RPMI7951 (cell line): ENCODE results near the gene NSD2. TPM values are rescaled to one million over a fixed set of nuclear protein-coding genes. Genes with fewer than 3 reads are reported as not detected.
A peak's percentile ranks its signal among the peaks of the same experiment; 100 is the strongest.
"Not testable (repeated sequence)": the region's sequence is repeated elsewhere in the genome, so short reads cannot be mapped to it uniquely, and the experiment has no call there.

ENCODE experiments used
- DNase-seq: peaks from one replicate; pipeline ENCODE4 v3.0.0-alpha.2; 2012; ENCODE audit warnings: low read depth
- total RNA-seq: library from RNA; depleted of rRNA; stranded (reverse); fragments of >200 nt; shearing (Covaris generic); gene quantifications from 2 replicates; pipeline ENCODE4 v1.2.3, GENCODE V29; 2014

NSD2 gene
- total RNA-seq, 1 experiment from 2014 or later: 45.1 TPM

GRCh38 chr4:1841887-1842210 lies 29.3 kb upstream of the NSD2 start:
- DNase-seq: no peak

- DNase-seq: no peak
Measured at GRCh38 chr4:1842339-1842895, 28.8 kb upstream of the NSD2 start.

- peak; percentile 35 for DNase-seq
Measured at GRCh38 chr4:1842993-1843448, 28.2 kb upstream of the NSD2 start.

GRCh38 chr4:1843852-1844251 lies 27.3 kb upstream of the NSD2 start:
- DNase-seq: no peak

GRCh38 chr4:1844618-1845017 lies 26.6 kb upstream of the NSD2 start:
- DNase-seq: not testable (repeated sequence)

- no peak for DNase-seq
Measured at GRCh38 chr4:1846580-1846979, 24.6 kb upstream of the NSD2 start.

GRCh38 chr4:1850276-1850675 lies 20.9 kb upstream of the NSD2 start:
- DNase-seq: no peak

- no peak for DNase-seq
Measured at GRCh38 chr4:1851160-1851559, 20.0 kb upstream of the NSD2 start.

- DNase-seq: peak; percentile 17
Measured at GRCh38 chr4:1851575-1852410, 19.4 kb upstream of the NSD2 start.

- DNase-seq: no peak
Measured at GRCh38 chr4:1852904-1853623, 18.1 kb upstream of the NSD2 start.

GRCh38 chr4:1854752-1855151 lies 16.4 kb upstream of the NSD2 start:
- no peak for DNase-seq

- no peak for DNase-seq
Measured at GRCh38 chr4:1855333-1856070, 15.7 kb upstream of the NSD2 start.

GRCh38 chr4:1856071-1856942 lies 14.9 kb upstream of the NSD2 start, which contains the start of gene LETM1:
LETM1 (minus strand) TSS chr4:1856156; CDS start chr4:1855950, 206 bp downstream.
- DNase-seq: peak; percentile 89

- DNase-seq: no peak
Measured at GRCh38 chr4:1856943-1857699, 14.1 kb upstream of the NSD2 start.

GRCh38 chr4:1857931-1858330 lies 13.3 kb upstream of the NSD2 start:
- no peak for DNase-seq

GRCh38 chr4:1859389-1859753 lies 11.8 kb upstream of the NSD2 start:
- DNase-seq: no peak

GRCh38 chr4:1862055-1862911 lies 8.9 kb upstream of the NSD2 start:
- DNase-seq: no peak

GRCh38 chr4:1862961-1863296 lies 8.3 kb upstream of the NSD2 start:
- DNase-seq: no peak

- DNase-seq: no peak
Measured at GRCh38 chr4:1863297-1864033, 7.7 kb upstream of the NSD2 start.
